Measurements from ENCODE around the gene BRME1.

The BRME1 gene

GRCh38 chr19:13839938-13840304, 66.0 kb downstream of the BRME1 start:
- no peak for DNase-seq
- no peaks in the 10 kb centered on the region for H3K36me3 ChIP-seq
- H3K9me3 ChIP-seq (ENCODE audit: severe bottlenecking), result no peaks in the 10 kb centered on the region
- no peak overlapping the region for H3K27ac ChIP-seq
- H3K27me3 ChIP-seq (ENCODE audit: insufficient read depth, low read depth, severe bottlenecking), result no peaks in the 10 kb centered on the region
- TF ChIP-seq, protein P1, sequence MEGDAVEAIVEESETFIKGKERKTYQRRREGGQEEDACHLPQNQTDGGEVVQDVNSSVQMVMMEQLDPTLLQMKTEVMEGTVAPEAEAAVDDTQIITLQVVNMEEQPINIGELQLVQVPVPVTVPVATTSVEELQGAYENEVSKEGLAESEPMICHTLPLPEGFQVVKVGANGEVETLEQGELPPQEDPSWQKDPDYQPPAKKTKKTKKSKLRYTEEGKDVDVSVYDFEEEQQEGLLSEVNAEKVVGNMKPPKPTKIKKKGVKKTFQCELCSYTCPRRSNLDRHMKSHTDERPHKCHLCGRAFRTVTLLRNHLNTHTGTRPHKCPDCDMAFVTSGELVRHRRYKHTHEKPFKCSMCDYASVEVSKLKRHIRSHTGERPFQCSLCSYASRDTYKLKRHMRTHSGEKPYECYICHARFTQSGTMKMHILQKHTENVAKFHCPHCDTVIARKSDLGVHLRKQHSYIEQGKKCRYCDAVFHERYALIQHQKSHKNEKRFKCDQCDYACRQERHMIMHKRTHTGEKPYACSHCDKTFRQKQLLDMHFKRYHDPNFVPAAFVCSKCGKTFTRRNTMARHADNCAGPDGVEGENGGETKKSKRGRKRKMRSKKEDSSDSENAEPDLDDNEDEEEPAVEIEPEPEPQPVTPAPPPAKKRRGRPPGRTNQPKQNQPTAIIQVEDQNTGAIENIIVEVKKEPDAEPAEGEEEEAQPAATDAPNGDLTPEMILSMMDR (IDR thresholded peaks at IDR 0.05; ENCODE audit: low read depth, low read length), result no peak
- no peak overlapping the region for H3K4me3 ChIP-seq (ENCODE audit: low read depth, low read length)

GRCh38 chr19:13839130-13839937, 66.6 kb downstream of the BRME1 start:
- Histone ChIP-seq H3K27me3 (ENCODE audit: insufficient read depth, low read depth, severe bottlenecking) (no peaks in the 10 kb centered on the region), H3K27ac (no peak overlapping the region), H3K36me3 (no peaks in the 10 kb centered on the region), H3K9me3 (ENCODE audit: severe bottlenecking) (no peaks in the 10 kb centered on the region), H3K4me3 (ENCODE audit: low read depth, low read length) (no peak overlapping the region)
- no peak for DNase-seq
- TF ChIP-seq, protein P1 (IDR thresholded peaks at IDR 0.05; ENCODE audit: low read depth, low read length), result no peak

- H3K4me3 ChIP-seq (ENCODE audit: low read depth, low read length), result no peak overlapping the region
These were observed 67.3 kb downstream of the BRME1 start for GRCh38 chr19:13838435-13839129.

DNA sequence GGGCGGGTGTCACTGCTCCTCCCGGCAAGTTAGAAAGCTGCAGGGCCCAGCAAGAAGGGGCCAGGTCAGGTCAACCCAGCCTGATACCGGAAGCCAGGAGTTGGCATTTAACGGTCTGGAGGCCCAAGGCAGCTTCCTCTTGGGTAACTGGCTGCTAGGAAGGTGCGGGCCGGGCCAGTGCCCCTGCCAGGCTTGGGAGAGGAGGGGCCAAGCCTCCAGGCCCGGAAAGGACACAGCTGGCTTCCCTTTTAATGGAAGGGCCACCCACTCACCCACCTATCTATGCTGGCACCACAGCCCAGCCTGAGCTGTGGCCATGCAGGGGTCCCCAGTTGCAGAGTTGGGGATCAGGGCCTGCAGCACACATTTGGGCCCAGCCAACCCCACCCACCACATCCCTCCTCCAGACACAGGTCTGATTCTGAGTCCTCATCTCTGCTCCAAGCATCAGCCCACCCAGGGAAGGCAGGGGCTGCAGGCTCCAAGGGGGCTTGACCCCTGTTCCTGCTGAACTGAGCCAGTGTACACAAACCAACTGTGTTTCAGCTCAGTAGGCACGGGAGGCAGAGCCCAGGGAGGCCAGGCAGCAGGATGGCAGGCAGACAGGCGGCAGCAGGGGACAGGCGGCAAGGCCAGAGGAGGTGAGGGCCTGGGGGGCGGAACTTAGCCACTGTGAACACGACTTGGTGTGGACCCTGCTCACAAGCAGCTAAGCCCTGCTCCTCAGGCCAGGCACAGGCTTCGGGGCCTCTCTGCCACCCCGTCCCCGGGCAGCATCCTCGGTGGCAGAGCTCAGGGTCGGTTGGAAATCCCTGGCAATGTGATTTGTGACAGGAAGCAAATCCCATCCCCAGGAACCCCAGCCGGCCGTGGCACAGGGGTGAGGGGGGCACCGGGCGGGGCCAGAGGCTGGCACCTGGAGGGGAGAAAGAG, 69.9 kb downstream of the BRME1 start:
- Histone ChIP-seq H3K9me3 (ENCODE audit: severe bottlenecking) (no peaks in the 10 kb centered on the region), H3K27me3 (ENCODE audit: insufficient read depth, low read depth, severe bottlenecking) (no peaks in the 10 kb centered on the region), H3K4me3 (ENCODE audit: low read depth, low read length) (no peak overlapping the region), H3K36me3 (no peaks in the 10 kb centered on the region), H3K27ac (no peak overlapping the region)
- DNase-seq, result no peak
- TF ChIP-seq, protein P1 (IDR thresholded peaks at IDR 0.05; ENCODE audit: low read depth, low read length), result no peak

More at GRCh38 chr19:13838435-13839129, 67.3 kb downstream of the BRME1 start:
- no peak for DNase-seq
- Histone ChIP-seq H3K27ac (no peak overlapping the region), H3K27me3 (ENCODE audit: insufficient read depth, low read depth, severe bottlenecking) (no peaks in the 10 kb centered on the region), H3K36me3 (no peaks in the 10 kb centered on the region), H3K9me3 (ENCODE audit: severe bottlenecking) (no peaks in the 10 kb centered on the region)
- TF ChIP-seq, protein P1 (IDR thresholded peaks at IDR 0.05; ENCODE audit: low read depth, low read length), result no peak

- Histone ChIP-seq H3K27ac (peak overlapping the region; percentile 64; the same call in 1 of the 2 replicates), H3K9me3 (ENCODE audit: severe bottlenecking) (no peaks in the 10 kb centered on the region), H3K27me3 (ENCODE audit: insufficient read depth, low read depth, severe bottlenecking) (no peaks in the 10 kb centered on the region), H3K4me3 (ENCODE audit: low read depth, low read length) (no peak overlapping the region), H3K36me3 (peaks cover 10% of the 10 kb centered on the region)
- DNase-seq, result no peak
- TF ChIP-seq, protein P1 (IDR thresholded peaks at IDR 0.05; ENCODE audit: low read depth, low read length), result no peak
These were observed 71.5 kb downstream of the BRME1 start for GRCh38 chr19:13834244-13835069.

Measured in WERI-Rb-1 (cell line).